Astrocyte of the spinal cord (primary cell): ENCODE results near the gene UBR7.
"Not testable (repeated sequence)": the region's sequence is repeated elsewhere in the genome, so short reads cannot be mapped to it uniquely, and the experiment has no call there.

Experiments used
- DNase-seq: peaks from one replicate; pipeline ENCODE4 v3.0.0; 2011; ENCODE audit warnings: low read depth, low spot score
- H3K4me3 ChIP-seq: 2 replicates; pipeline ENCODE4 v1.5.1; 2011; ENCODE audit warnings: low read depth, mild to moderate bottlenecking, low read length, moderate library complexity
- in situ Hi-C: cut with HindIII; loops from 2 replicates; pipeline ENCODE4 v1.10.0; 2017; ENCODE audit warnings: low sequenced_read_pairs
- TF ChIP-seq, protein P1 (sequence below): IDR thresholded peaks from 2 replicates; pipeline ENCODE4 v1.5.1; 2012; ENCODE audit warnings: low read depth, mild to moderate bottlenecking, low read length, inconsistent platforms

UBR7 gene

DNA sequence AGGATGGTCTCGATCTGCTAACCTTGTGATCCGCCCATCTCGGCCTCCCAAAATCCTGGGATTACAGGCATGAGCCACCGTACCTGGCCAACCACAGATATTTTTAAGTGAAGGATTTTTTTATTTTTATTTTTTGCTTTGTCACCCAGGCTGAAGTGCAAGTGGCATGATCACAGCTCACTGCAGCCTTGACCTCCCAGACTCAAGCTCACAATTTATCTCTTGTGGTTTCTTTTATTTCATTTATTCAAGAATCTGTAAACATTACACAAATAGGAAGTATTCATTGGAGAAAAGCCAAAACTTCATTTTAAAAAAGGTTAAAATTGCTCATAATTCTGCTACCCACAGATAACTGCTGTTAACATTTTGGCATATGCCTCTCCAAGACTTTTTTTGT, 35.7 kb upstream of the UBR7 start:
- no peak for DNase-seq
- no peak overlapping the region for H3K4me3 ChIP-seq
- in situ Hi-C loops: no loop called here
- TF ChIP-seq, protein P1, sequence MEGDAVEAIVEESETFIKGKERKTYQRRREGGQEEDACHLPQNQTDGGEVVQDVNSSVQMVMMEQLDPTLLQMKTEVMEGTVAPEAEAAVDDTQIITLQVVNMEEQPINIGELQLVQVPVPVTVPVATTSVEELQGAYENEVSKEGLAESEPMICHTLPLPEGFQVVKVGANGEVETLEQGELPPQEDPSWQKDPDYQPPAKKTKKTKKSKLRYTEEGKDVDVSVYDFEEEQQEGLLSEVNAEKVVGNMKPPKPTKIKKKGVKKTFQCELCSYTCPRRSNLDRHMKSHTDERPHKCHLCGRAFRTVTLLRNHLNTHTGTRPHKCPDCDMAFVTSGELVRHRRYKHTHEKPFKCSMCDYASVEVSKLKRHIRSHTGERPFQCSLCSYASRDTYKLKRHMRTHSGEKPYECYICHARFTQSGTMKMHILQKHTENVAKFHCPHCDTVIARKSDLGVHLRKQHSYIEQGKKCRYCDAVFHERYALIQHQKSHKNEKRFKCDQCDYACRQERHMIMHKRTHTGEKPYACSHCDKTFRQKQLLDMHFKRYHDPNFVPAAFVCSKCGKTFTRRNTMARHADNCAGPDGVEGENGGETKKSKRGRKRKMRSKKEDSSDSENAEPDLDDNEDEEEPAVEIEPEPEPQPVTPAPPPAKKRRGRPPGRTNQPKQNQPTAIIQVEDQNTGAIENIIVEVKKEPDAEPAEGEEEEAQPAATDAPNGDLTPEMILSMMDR: no peak

DNA sequence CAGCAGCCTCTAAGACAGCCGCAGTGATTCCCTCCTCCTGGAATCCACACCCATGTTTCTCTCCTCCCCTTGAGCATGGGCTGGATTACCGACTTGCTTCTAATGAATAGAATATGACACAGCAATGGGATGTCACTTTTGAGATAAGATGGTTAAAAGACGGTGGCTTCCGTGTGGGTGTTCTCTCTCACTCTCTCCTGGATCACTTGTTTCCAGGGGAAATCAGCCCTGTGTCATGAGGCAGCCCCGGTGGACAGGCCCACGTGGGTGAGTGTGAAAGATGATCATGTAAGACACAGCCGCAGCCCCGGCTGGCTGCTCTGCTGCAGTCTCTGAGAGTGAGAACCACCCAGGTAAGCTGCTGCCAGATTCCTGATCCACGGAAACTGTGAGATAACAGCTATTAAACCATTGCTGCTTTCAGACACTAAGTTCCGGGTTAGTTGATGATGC, 33.1 kb upstream of the UBR7 start:
- no peak overlapping the region for H3K4me3 ChIP-seq
- no peak for DNase-seq
- TF ChIP-seq, protein P1: no peak
- in situ Hi-C loops: no loop called here

DNA sequence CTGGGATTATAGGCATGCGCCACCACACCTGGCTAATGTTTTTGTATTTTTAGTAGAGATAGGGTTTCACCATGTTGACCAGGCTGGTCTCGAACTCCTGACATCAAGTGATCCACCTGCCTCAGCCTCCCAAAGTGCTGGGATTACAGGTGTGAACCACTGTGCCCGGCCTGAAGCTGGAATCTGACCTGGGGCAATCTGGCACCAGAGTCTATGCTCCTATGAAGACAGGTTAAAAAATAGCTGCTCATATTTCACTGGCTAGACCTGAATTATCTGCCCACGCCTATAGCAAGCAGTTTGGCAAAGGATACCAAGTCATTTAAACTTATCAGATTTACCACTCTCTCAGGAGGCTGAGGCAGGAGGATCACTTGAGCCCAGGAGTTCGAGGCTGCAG, 32.3 kb upstream of the UBR7 start:
- in situ Hi-C loops, DNase-seq: not testable (repeated sequence)

DNA sequence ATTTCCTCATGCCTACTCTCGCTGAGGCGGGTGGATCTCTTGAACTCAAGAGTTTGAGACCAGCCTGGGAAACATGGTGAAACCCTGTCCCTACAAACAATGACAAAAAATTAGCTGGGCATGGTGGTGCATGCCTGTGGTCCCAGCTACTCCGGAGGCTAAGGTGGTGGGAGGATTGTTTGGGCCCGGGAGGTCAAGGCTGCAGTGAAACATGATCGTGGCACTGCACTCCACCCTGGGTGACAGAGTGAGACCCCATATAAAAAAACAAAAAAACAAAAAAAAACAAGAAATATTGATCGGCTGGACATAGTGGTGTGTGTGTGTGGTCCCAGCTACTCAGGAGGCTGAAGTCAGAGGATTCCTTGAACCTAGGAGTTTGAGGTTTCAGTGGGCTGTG, 31.6 kb upstream of the UBR7 start:
- TF ChIP-seq, protein P1: no peak
- in situ Hi-C loops: no loop called here
- DNase-seq: no peak
- H3K4me3 ChIP-seq: no peak overlapping the region

More for the DNA sequence above, 32.3 kb upstream of the UBR7 start:
- H3K4me3 ChIP-seq: not testable (repeated sequence)

DNA sequence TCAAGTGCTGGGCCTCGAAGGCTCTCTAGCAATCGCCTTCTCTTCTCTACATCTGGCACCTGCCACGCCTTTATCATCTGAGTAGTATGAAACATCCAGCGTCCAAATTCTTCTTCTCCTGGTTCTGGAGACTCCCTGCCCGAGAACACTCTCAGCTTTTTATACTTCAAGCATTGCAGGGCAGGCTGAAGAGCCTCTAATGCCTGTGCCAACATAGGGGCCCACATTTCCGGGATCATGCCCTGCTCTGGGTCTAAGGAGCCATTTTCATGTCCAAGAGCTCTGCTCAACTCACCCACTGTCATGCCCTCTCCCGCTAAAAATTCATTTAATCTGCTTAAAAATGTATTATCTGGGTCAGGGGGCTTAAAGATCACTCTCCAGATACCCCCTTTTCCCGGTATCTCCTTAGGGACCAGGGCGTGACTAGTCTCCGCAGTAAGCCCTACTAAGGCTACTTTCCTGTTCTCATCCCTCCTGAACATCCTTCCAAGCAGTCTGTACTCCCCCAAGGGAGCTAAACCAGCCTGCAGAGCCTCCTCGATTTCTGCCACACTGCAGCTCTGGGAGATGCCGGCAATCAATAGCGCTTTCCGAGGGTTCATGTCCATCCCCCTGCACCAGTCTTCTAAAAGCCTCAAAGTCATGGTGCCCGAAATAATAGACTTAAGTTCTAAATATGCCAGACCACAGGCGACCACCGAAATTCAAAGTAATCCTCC, 23.3 kb upstream of the UBR7 start:
- in situ Hi-C loops: no loop called here
- DNase-seq: no peak
- TF ChIP-seq, protein P1: no peak
- H3K4me3 ChIP-seq: peak overlapping the region; percentile 84

DNA sequence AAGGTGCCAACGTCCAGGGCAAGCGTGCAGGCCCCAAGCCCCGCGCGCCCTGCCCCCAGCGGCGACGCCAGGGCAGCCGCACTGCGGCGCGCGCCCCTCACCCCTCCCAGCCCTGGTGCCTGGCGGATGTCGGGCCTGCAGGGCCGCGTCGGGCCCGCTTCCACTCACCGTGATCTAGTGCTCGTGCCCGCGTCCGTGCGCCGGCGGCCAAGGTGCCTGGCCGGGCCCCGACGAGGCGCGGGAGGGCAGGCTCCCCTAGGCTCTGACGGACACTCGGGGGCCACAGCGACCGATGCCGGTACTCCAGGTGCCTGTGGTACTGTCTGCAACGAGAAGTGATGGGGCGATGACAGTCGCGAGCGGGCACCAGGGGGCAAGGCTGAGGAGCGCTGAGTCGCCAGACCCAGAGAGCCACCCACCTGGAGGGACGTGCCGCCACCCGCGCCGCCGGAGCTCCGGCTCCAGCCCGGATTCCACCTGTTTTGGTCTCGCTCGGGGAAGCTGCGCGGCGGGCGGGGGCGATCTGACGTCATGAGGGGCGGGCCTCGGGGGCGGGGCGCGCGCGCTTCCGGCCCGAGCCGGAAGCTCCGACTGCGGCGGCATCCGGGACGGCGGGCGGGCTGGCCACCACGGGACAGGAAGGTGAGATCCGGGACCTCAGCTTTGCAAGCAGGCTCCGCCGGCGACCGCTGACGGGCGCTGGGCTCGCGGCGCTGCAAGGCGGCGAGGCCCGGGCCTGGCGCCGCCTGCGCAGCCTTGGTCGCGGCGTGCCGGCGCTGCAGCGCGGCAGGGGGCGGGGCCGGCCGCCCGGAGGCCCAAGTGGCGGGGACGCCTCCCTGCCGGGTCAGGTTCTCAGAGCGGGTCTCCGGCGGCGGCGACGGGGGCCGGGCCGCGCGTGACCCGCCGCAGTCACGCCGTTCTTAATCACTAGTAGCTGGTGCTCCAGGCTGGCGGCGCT, 22.4 kb upstream of the UBR7 start, which contains the start of the genes LYSET and MOAP1:
Gene LYSET (plus strand): TSS at position 927 of the 958 bp plus-strand sequence. CDS start 89 bp downstream, outside the sequence.
Gene MOAP1 (minus strand): TSS at position 507 of the 958 bp plus-strand sequence. CDS start 655 bp downstream, outside the sequence.
- in situ Hi-C loops: no loop called here
- TF ChIP-seq, protein P1: peak; percentile 8
- peak within 1 kb of the TSS; percentile 84 for H3K4me3 ChIP-seq
- peak; percentile 86 for DNase-seq
